Mesendoderm (in vitro differentiated cells): Measurements from ENCODE around the gene TRAFD1.
A peak's percentile ranks its signal among the peaks of the same experiment; 100 is the strongest.

Source experiments
- DNase-seq: peaks from one replicate; pipeline ENCODE4 v3.0.0; 2013
- H2AK5ac ChIP-seq: 2 replicates; pipeline ENCODE4 v1.6.1; 2013; ENCODE audit warnings: low read length, inconsistent platforms
- H2BK120ac ChIP-seq: 2 replicates; pipeline ENCODE4 v1.6.1; 2013; ENCODE audit warnings: low read depth, mild to moderate bottlenecking, low read length, moderate library complexity, mixed read lengths
- H2BK15ac ChIP-seq: replicated peaks from 2 replicates; pipeline ENCODE4 v1.6.1; 2013; ENCODE audit warnings: low read depth, mild to moderate bottlenecking, moderate library complexity
- H2BK5ac ChIP-seq: 2 replicates; pipeline ENCODE4 v1.6.1; 2013; ENCODE audit warnings: low read length, inconsistent platforms
- H3K18ac ChIP-seq: 2 replicates; pipeline ENCODE4 v1.6.1; 2013; ENCODE audit warnings: mild to moderate bottlenecking, low read length, mixed read lengths
- H3K23ac ChIP-seq: one replicate; pipeline ENCODE4 v1.6.1; 2013; ENCODE audit warnings: low read length
- H3K27ac ChIP-seq: 2 replicates; pipeline ENCODE4 v1.5.1; 2013; ENCODE audit warnings: low read depth, mild to moderate bottlenecking, inconsistent platforms, low read length, moderate library complexity
- H3K27me3 ChIP-seq: 2 replicates; pipeline ENCODE4 v1.6.1; 2013; ENCODE audit warnings: low read length, control low read depth, mild to moderate bottlenecking, inconsistent platforms; ENCODE audit not compliant: insufficient read depth, poor library complexity
- H3K36me3 ChIP-seq: 2 replicates; pipeline ENCODE4 v1.6.1; 2013; ENCODE audit warnings: low read length, inconsistent platforms; ENCODE audit not compliant: control insufficient read depth, insufficient read depth
- H3K4ac ChIP-seq: one replicate; pipeline ENCODE4 v1.6.1; 2013; ENCODE audit warnings: low read depth, mild to moderate bottlenecking, low read length, moderate library complexity
- H3K4me1 ChIP-seq: 2 replicates; pipeline ENCODE4 v1.6.1; 2013; ENCODE audit warnings: low read depth, low read length, inconsistent platforms; ENCODE audit not compliant: control insufficient read depth
- H3K4me2 ChIP-seq: 2 replicates; pipeline ENCODE4 v1.6.1; 2013; ENCODE audit warnings: low read length
- H3K4me3 ChIP-seq: 2 replicates; pipeline ENCODE4 v1.5.1; 2013; ENCODE audit warnings: mild to moderate bottlenecking, low read length
- H3K56ac ChIP-seq: one replicate; pipeline ENCODE4 v1.6.1; 2013; ENCODE audit warnings: low read length
- H3K79me1 ChIP-seq: 2 replicates; pipeline ENCODE4 v1.6.1; 2013; ENCODE audit warnings: low read length, inconsistent platforms
- H3K79me2 ChIP-seq: 2 replicates; pipeline ENCODE4 v1.6.1; 2013; ENCODE audit warnings: mild to moderate bottlenecking, low read length; ENCODE audit not compliant: control insufficient read depth, insufficient read depth
- H3K9ac ChIP-seq: 2 replicates; pipeline ENCODE4 v1.6.1; 2013; ENCODE audit warnings: low read length, inconsistent platforms
- H4K5ac ChIP-seq: one replicate; pipeline ENCODE4 v1.6.1; 2013; ENCODE audit warnings: low read length
- H4K8ac ChIP-seq: one replicate; pipeline ENCODE4 v1.6.1; 2013; ENCODE audit warnings: low read depth, mild to moderate bottlenecking, control low read depth, low read length, moderate library complexity
- WGBS: extraction: QIAGEN DNeasy Blood & Tissue Kit; methylation state at CpG from one replicate; pipeline ENCODE4 v1.1.7; 2013; ENCODE audit warnings: low lambda C conversion rate, missing lambda C conversion rate; ENCODE audit not compliant: insufficient coverage; ENCODE audit errors: extremely low coverage; 5-methylcytosine and 5-hydroxymethylcytosine counted together

Gene TRAFD1

DNA sequence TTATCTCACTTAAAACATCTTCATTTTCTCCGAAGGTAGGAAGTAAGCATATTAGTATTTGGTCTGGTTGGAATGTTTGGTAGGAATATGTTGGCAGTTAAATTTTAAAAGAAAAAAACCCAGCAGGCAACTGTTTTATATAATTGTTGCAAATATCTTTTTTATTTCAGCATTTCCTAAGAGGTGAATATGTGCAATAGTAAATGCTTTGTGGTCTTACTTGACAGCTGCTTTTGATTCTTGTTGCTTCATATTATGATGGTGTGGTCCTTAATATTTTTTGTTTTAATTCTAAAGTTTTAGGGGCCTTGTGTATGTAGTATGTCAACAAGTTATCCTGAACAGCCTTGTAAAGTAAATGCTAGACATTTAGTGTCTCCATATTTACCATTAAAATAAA lies 6.3 kb downstream of the TRAFD1 start:
- no peaks in the 10 kb centered on the region for H3K4me1 ChIP-seq
- H2BK120ac ChIP-seq = no peak overlapping the region
- H3K79me2 ChIP-seq = no peaks in the 10 kb centered on the region
- no peak for DNase-seq
- no CpG with 5 or more reads among the region's 1 CpG for WGBS
- H2BK5ac ChIP-seq = no peak overlapping the region
- no peak overlapping the region for H3K4me2 ChIP-seq
- H3K4ac ChIP-seq = no peak overlapping the region
- H3K4me3 ChIP-seq = no peak overlapping the region
- H2AK5ac ChIP-seq = no peak overlapping the region
- H3K56ac ChIP-seq = no peak overlapping the region
- no peak overlapping the region for H3K27ac ChIP-seq
- no peak overlapping the region for H4K5ac ChIP-seq
- H2BK15ac ChIP-seq = no peak overlapping the region
- no peak overlapping the region for H3K9ac ChIP-seq
- peaks cover 2% of the 10 kb centered on the region for H3K36me3 ChIP-seq
- H3K79me1 ChIP-seq = peaks cover 2% of the 10 kb centered on the region
- no peak overlapping the region for H4K8ac ChIP-seq
- H3K18ac ChIP-seq = no peak overlapping the region
- no peak overlapping the region for H3K23ac ChIP-seq
- no peaks in the 10 kb centered on the region for H3K27me3 ChIP-seq

DNA sequence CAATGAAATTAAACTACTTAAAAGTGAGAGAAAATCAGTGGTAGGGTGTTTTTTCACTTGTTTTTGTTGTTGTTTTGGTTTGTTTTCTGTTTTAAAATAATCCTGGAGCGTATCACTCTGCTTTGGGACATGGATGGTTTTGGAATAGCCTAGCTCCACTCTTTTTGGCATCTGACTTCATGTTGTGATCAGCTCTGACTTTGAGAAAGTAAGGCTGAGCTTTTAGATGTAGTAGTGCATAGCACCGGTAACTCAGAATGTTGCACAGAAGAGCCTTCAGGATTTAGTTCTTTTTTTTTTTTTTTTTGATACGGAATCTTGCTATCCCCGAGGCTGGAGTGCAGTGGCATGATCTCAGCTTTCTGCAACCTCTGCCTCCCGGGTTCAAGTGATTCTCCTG lies 8.1 kb downstream of the TRAFD1 start:
- no peaks in the 10 kb centered on the region for H3K27me3 ChIP-seq
- no peak overlapping the region for H3K18ac ChIP-seq
- no peak overlapping the region for H3K4me3 ChIP-seq
- H2AK5ac ChIP-seq = no peak overlapping the region
- H3K56ac ChIP-seq = no peak overlapping the region
- H2BK120ac ChIP-seq = no peak overlapping the region
- no peaks in the 10 kb centered on the region for H3K4me1 ChIP-seq
- no peak overlapping the region for H3K4ac ChIP-seq
- H2BK15ac ChIP-seq = no peak overlapping the region
- no peak for DNase-seq
- H3K9ac ChIP-seq = no peak overlapping the region
- H3K79me1 ChIP-seq = no peaks in the 10 kb centered on the region
- no peak overlapping the region for H4K5ac ChIP-seq
- H4K8ac ChIP-seq = no peak overlapping the region
- no peak overlapping the region for H2BK5ac ChIP-seq
- no peak overlapping the region for H3K27ac ChIP-seq
- H3K36me3 ChIP-seq = peaks cover 2% of the 10 kb centered on the region
- no peak overlapping the region for H3K23ac ChIP-seq
- no peaks in the 10 kb centered on the region for H3K79me2 ChIP-seq
- no peak overlapping the region for H3K4me2 ChIP-seq
- no CpG with 5 or more reads among the region's 5 CpGs for WGBS

DNA sequence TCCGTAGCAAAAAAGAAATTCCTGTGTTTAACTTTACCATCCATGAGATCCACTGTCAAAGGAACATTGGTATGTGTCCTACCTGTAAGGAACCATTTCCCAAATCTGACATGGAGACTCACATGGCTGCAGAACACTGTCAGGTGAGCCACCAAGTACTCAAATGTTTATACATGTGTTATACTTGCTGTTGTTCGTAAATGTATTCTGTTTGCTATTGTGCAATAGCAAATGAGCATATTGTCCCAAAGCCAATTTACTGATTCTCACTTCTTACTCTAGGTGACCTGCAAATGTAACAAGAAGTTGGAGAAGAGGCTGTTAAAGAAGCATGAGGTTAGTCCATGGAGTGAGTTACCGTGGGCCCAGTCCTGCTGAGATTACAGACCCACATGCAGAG lies 9.4 kb downstream of the TRAFD1 start:
- H2BK5ac ChIP-seq = no peak overlapping the region
- H3K36me3 ChIP-seq = peaks cover 2% of the 10 kb centered on the region
- H3K79me2 ChIP-seq = no peaks in the 10 kb centered on the region
- H3K27ac ChIP-seq = no peak overlapping the region
- no peak overlapping the region for H2BK15ac ChIP-seq
- H3K4ac ChIP-seq = no peak overlapping the region
- no peak overlapping the region for H3K4me2 ChIP-seq
- H2BK120ac ChIP-seq = no peak overlapping the region
- H3K27me3 ChIP-seq = no peaks in the 10 kb centered on the region
- H3K23ac ChIP-seq = no peak overlapping the region
- H3K79me1 ChIP-seq = no peaks in the 10 kb centered on the region
- no peak overlapping the region for H3K56ac ChIP-seq
- H3K9ac ChIP-seq = no peak overlapping the region
- no peak overlapping the region for H2AK5ac ChIP-seq
- no peak overlapping the region for H3K4me3 ChIP-seq
- no peak overlapping the region for H3K18ac ChIP-seq
- WGBS = no CpG with 5 or more reads among the region's 3 CpGs
- no peak for DNase-seq
- H4K5ac ChIP-seq = no peak overlapping the region
- H3K4me1 ChIP-seq = no peaks in the 10 kb centered on the region
- no peak overlapping the region for H4K8ac ChIP-seq

DNA sequence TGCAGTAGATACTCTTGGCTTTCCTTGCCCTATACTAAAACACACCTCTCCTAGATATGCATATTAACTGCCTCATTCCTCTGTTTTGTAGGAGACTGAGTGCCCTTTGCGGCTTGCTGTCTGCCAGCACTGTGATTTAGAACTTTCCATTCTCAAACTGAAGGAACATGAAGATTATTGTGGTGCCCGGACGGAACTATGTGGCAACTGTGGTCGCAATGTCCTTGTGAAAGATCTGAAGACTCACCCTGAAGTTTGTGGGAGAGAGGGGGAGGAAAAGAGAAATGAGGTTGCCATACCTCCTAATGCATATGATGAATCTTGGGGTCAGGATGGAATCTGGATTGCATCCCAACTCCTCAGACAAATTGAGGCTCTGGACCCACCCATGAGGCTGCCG lies 15.4 kb downstream of the TRAFD1 start:
- Histone ChIP-seq H2BK15ac (no peak overlapping the region), H4K5ac (no peak overlapping the region), H3K9ac (no peak overlapping the region), H3K23ac (no peak overlapping the region), H3K4ac (no peak overlapping the region), H3K79me1 (no peaks in the 10 kb centered on the region), H3K56ac (no peak overlapping the region), H3K27me3 (no peaks in the 10 kb centered on the region), H3K4me3 (no peak overlapping the region), H3K4me2 (no peak overlapping the region), H3K36me3 (peaks cover 2% of the 10 kb centered on the region), H2BK5ac (no peak overlapping the region), H4K8ac (no peak overlapping the region), H2AK5ac (no peak overlapping the region), H3K4me1 (no peaks in the 10 kb centered on the region), H3K79me2 (no peaks in the 10 kb centered on the region), H2BK120ac (no peak overlapping the region), H3K27ac (no peak overlapping the region), H3K18ac (no peak overlapping the region)
- no CpG with 5 or more reads among the region's 5 CpGs for WGBS
- DNase-seq = no peak

- Histone ChIP-seq H3K4me3 (no peak overlapping the region), H3K36me3 (peaks cover 11% of the 10 kb centered on the region)
Measured at GRCh38 chr12:112146123-112146522, 20.8 kb downstream of the TRAFD1 start.

DNA sequence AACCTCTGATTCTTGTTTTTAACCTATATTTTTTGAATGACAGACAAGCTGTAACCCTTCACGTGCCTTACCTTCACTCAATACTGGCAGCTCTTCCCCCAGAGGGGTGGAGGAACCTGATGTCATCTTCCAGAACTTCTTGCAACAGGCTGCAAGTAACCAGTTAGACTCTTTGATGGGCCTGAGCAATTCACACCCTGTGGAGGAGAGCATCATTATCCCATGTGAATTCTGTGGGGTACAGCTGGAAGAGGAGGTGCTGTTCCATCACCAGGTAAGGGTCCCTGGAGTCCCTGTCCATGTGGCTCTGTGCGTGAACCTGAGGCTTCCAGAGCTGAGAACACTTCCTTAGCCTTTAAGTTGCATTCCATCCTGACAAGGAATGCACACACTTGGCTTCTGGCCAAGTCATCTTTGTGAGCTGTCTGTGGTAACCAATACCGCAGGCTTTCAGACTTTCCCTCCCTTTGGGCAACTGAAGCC lies 22.7 kb downstream of the TRAFD1 start:
- Histone ChIP-seq H3K79me2 (no peaks in the 10 kb centered on the region), H3K36me3 (peaks cover 14% of the 10 kb centered on the region), H3K27ac (no peak overlapping the region), H3K4me1 (no peaks in the 10 kb centered on the region), H3K4me2 (no peak overlapping the region), H3K56ac (no peak overlapping the region), H3K4me3 (no peak overlapping the region), H2BK15ac (no peak overlapping the region), H3K4ac (no peak overlapping the region), H4K8ac (no peak overlapping the region), H3K9ac (no peak overlapping the region), H3K27me3 (no peaks in the 10 kb centered on the region), H2AK5ac (no peak overlapping the region), H3K23ac (no peak overlapping the region), H2BK120ac (no peak overlapping the region), H3K79me1 (no peaks in the 10 kb centered on the region), H2BK5ac (no peak overlapping the region), H4K5ac (no peak overlapping the region), H3K18ac (no peak overlapping the region)
- WGBS = no CpG with 5 or more reads among the region's 3 CpGs
- DNase-seq = peak; percentile 48

More at GRCh38 chr12:112146123-112146522, 20.8 kb downstream of the TRAFD1 start:
- H3K4me2 ChIP-seq = no peak overlapping the region
- H2BK15ac ChIP-seq = no peak overlapping the region
- no peak overlapping the region for H2BK120ac ChIP-seq
- H3K79me2 ChIP-seq = no peaks in the 10 kb centered on the region
- H2AK5ac ChIP-seq = no peak overlapping the region
- DNase-seq = no peak
- no peak overlapping the region for H3K56ac ChIP-seq
- no peaks in the 10 kb centered on the region for H3K79me1 ChIP-seq
- no peak overlapping the region for H3K18ac ChIP-seq
- no peak overlapping the region for H3K4ac ChIP-seq
- no peaks in the 10 kb centered on the region for H3K4me1 ChIP-seq
- no peak overlapping the region for H3K27ac ChIP-seq
- H2BK5ac ChIP-seq = no peak overlapping the region
- H4K5ac ChIP-seq = no peak overlapping the region
- no CpG with 5 or more reads among the region's 1 CpG for WGBS
- H3K23ac ChIP-seq = no peak overlapping the region
- no peak overlapping the region for H4K8ac ChIP-seq
- H3K27me3 ChIP-seq = no peaks in the 10 kb centered on the region
- H3K9ac ChIP-seq = no peak overlapping the region
